Measurements from ENCODE around the gene SLC39A11. TPM values are rescaled to one million over a fixed set of nuclear protein-coding genes. Genes with fewer than 3 reads are reported as not detected.
A peak's percentile ranks its signal among the peaks of the same experiment; 100 is the strongest.

Gene SLC39A11
- total RNA-seq, 4 donors from 2014 or later, result 55.1 to 123 (median 97.0) TPM

GRCh38 chr17:72974605-72975232 lies 117.8 kb downstream of the SLC39A11 start:
- Histone ChIP-seq H3K4me1 (peaks cover 22 to 33% of the 10 kb centered on the region in 2 donors), H3K27ac (no peak overlapping the region), H3K27me3 (no peaks in the 10 kb centered on the region), H3K4me3 (replicated peaks in 1 of 3) (no peak overlapping the region), H3K9me3 (no peaks in the 10 kb centered on the region), H3K36me3 (no peaks in the 10 kb centered on the region)
- intact Hi-C loops (cut with DNase I), result no loop called here
- DNase-seq, result no peak
- WGBS, 2 donors, result 82 to 91% methylated on average over 4 of the region's 4 CpGs
- TF ChIP-seq POLR2A (IDR thresholded peaks at IDR 0.05), result no peak
- TF ChIP-seq CTCF (IDR thresholded peaks at IDR 0.05), result no peak

DNA sequence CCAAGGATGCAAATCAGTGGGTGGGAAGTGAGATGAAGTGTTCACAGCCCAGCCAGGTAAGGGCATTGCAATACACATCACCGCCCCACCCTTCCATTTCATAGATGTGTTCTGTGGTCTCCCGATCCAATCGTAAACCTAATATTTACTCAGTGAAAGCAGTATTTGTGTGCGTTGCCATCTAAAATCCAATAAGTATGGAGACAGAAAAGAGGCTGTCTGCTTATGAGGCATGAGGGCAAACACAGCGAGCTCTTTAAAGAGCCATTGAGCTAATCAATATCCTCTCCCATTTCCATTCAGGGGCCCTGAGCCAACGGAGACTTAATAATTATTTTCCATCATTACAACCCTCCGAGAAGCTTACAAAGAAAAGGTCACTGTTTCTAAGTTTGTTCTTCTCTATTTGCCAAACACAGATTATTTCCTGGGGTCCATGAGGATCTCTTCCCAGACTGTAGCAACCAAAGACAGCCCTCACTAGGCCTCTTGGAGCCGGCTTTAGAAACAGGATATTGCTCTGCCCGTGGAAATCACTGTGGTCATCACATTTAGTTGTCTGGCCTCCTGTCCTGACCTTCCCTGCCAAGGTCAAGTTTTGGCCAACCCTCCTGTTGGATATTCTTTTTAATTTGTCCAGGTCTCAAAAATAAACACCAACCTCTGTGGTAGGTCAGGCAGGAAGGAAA lies 120.1 kb downstream of the SLC39A11 start:
- TF ChIP-seq CTCF (IDR thresholded peaks at IDR 0.05) (no peak), POLR2A (IDR thresholded peaks at IDR 0.05) (no peak)
- H3K9me3 ChIP-seq, result no peaks in the 10 kb centered on the region
- no peak for DNase-seq
- intact Hi-C loops (cut with DNase I), result no loop called here
- 88 to 89% methylated on average over 9 of the region's 9 CpGs for WGBS, 2 donors
- H3K4me1 ChIP-seq, result peaks cover 18 to 26% of the 10 kb centered on the region in 2 donors
- no peak overlapping the region for H3K4me3 ChIP-seq (replicated peaks in 1 of 3)
- H3K27me3 ChIP-seq, result no peaks in the 10 kb centered on the region
- no peak overlapping the region for H3K27ac ChIP-seq
- H3K36me3 ChIP-seq, result no peaks in the 10 kb centered on the region

- 47 to 51% methylated on average over 11 of the region's 11 CpGs for WGBS, 2 donors
- no peaks in the 10 kb centered on the region for H3K27me3 ChIP-seq
- peaks cover 9 to 16% of the 10 kb centered on the region in 2 donors for H3K4me1 ChIP-seq
- H3K9me3 ChIP-seq, result no peaks in the 10 kb centered on the region
- no peak overlapping the region for H3K27ac ChIP-seq
- DNase-seq, result peak; percentile 30
- intact Hi-C loops (cut with DNase I), result no loop called here
- TF ChIP-seq CTCF (IDR thresholded peaks at IDR 0.05) (no peak), POLR2A (IDR thresholded peaks at IDR 0.05) (no peak)
- no peaks in the 10 kb centered on the region for H3K36me3 ChIP-seq
- H3K4me3 ChIP-seq (replicated peaks in 1 of 3), result no peak overlapping the region
Observed at GRCh38 chr17:72971226-72971880, 121.1 kb downstream of the SLC39A11 start.

DNA sequence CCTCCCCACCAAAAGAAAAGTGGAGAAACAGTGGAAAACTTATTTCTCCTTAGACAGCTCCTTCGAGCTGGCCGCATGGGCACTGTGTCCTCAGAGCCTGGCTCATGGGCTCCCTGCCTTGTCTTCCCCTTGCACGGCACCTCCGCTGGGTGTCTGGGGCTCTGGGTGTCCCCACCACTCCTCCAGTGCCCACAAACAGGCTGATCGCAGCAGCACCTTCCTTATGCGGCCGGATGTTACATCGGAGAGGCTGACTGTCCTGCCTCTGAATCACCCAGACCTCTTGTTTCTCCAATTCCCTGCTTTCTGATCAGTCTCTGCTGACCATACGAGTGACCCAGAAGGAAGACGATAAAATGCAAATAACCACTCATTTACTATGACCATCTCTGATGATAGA lies 121.7 kb downstream of the SLC39A11 start:
- no peak overlapping the region for H3K27ac ChIP-seq
- H3K36me3 ChIP-seq, result no peaks in the 10 kb centered on the region
- TF ChIP-seq CTCF (IDR thresholded peaks at IDR 0.05) (no peak), POLR2A (IDR thresholded peaks at IDR 0.05) (no peak)
- peak in 1 of 2 donors; percentile 4 for DNase-seq
- H3K27me3 ChIP-seq, result no peaks in the 10 kb centered on the region
- H3K4me3 ChIP-seq (replicated peaks in 1 of 3), result no peak overlapping the region
- no peaks in the 10 kb centered on the region for H3K9me3 ChIP-seq
- 75 to 84% methylated on average over 10 of the region's 10 CpGs for WGBS, 2 donors
- peaks cover 9 to 16% of the 10 kb centered on the region in 2 donors for H3K4me1 ChIP-seq
- intact Hi-C loops (cut with DNase I), result no loop called here

- Histone ChIP-seq H3K4me1 (peaks cover 9 to 16% of the 10 kb centered on the region in 2 donors), H3K27ac (no peak overlapping the region), H3K36me3 (no peaks in the 10 kb centered on the region), H3K27me3 (no peaks in the 10 kb centered on the region), H3K4me3 (replicated peaks in 1 of 3) (no peak overlapping the region), H3K9me3 (no peaks in the 10 kb centered on the region)
- DNase-seq, result no peak
- WGBS, 2 donors, result 79 to 87% methylated on average over 5 of the region's 5 CpGs
- intact Hi-C loops (cut with DNase I), result no loop called here
- TF ChIP-seq POLR2A (IDR thresholded peaks at IDR 0.05) (no peak), CTCF (IDR thresholded peaks at IDR 0.05) (no peak)
Observed at GRCh38 chr17:72970246-72970645, 122.2 kb downstream of the SLC39A11 start.

Measured in thyroid gland (tissue), 4 donors.